Kidney (tissue), 14 donors: Measurements from ENCODE around the gene PFDN5. TPM values are rescaled to one million over a fixed set of nuclear protein-coding genes. Genes with fewer than 3 reads are reported as not detected.

ENCODE experiments used
- DNase-seq, 5 donors: peaks; one replicate each; pipeline ENCODE4 v3.0.0-alpha.2; 2013 to 2020
- FAIRE-seq: peaks from 2 replicates; lab custom pipeline; 2012; peaks lifted over from hg19 to GRCh38; lab: Jason Lieb, UNC
- H3K27ac ChIP-seq, 2 donors: one replicate each; pipeline ENCODE4 v1.7.0; 2013; ENCODE audit warnings: low read depth in 2 of 2, low read length in 2 of 2, inconsistent platforms in 1 of 2
- H3K27me3 ChIP-seq: one replicate; pipeline ENCODE4 v1.7.1; 2013; ENCODE audit warnings: low read length, inconsistent platforms; ENCODE audit not compliant: control insufficient read depth, insufficient read depth
- H3K36me3 ChIP-seq, 3 donors: one replicate each; pipeline versions ENCODE4 v1.7.0 to v1.7.1; 2013; ENCODE audit warnings: low read length in 3 of 3, control low read depth in 1 of 3, inconsistent platforms in 1 of 3; ENCODE audit not compliant: insufficient read depth in 3 of 3, control insufficient read depth in 2 of 3
- H3K4me1 ChIP-seq, 3 donors: one replicate each; pipeline versions ENCODE4 v1.7.0 to v1.7.1; 2013; ENCODE audit warnings: low read length in 3 of 3, inconsistent platforms in 1 of 3, low read depth in 1 of 3; ENCODE audit not compliant: control insufficient read depth in 2 of 3, insufficient read depth in 2 of 3
- H3K4me3 ChIP-seq, 3 donors: one replicate each; pipeline versions ENCODE4 v1.7.0 to v1.8.1; 2013; ENCODE audit warnings: low read length in 3 of 3, control low read depth in 1 of 3, inconsistent platforms in 1 of 3
- H3K9ac ChIP-seq, 3 donors: one replicate each; pipeline versions ENCODE4 v1.7.0 to v1.7.1; 2013; ENCODE audit warnings: low read length in 3 of 3, control low read depth in 1 of 3, inconsistent platforms in 1 of 3
- H3K9me3 ChIP-seq, 3 donors: one replicate each; pipeline versions ENCODE4 v1.7.0 to v1.7.1; 2013; ENCODE audit warnings: low read length in 3 of 3, control low read depth in 1 of 3, inconsistent platforms in 1 of 3; ENCODE audit not compliant: control insufficient read depth in 2 of 3, insufficient read depth in 1 of 3
- CTCF ChIP-seq: IDR thresholded peaks from 3 replicates; pipeline ENCODE4 v1.5.1; 2012; ENCODE audit warnings: mild to moderate bottlenecking, moderate library complexity, borderline replicate concordance; ENCODE audit not compliant: insufficient read depth; ENCODE audit errors: extremely low read depth
- intact Hi-C: fragments of 100-400 bp; cut with DNase I; formaldehyde crosslinking; loops from one replicate; pipeline ENCODE4 v1.11.1; 2022
- polyA plus RNA-seq: library from polyadenylated mRNA; stranded (reverse); fragments of 350-450 nt; fragmentation: Illumina TruSeq; extraction: RNeasy Lipid Tissue Mini Kit (QIAGEN cat#74804); gene quantifications from one replicate; pipeline ENCODE4 v1.2.3, GENCODE V29; 2014; ENCODE audit warnings: low read depth, low replicate concordance; ENCODE audit not compliant: insufficient read depth
- total RNA-seq: library from RNA; stranded (reverse); fragmentation: NEBNext Ultra II Directional; extraction: Animal tissue kit (Norgen Biotek cat#: 25700); gene quantifications from one replicate; pipeline ENCODE4 v1.2.1, GENCODE V29; 2021
- donor health status: control.
- donor health status: control.
- donor health status: control.
- donor health status: control.
- donor health status: control.
- donor health status: DM: yes; HTN: yes; CAD: no.
- donor health status: Normal renal cell carcinoma (clear cell type).

Gene PFDN5
- total and polyA plus RNA-seq, 2 donors from 2014 or later, result 439 to 1,405 TPM

DNA sequence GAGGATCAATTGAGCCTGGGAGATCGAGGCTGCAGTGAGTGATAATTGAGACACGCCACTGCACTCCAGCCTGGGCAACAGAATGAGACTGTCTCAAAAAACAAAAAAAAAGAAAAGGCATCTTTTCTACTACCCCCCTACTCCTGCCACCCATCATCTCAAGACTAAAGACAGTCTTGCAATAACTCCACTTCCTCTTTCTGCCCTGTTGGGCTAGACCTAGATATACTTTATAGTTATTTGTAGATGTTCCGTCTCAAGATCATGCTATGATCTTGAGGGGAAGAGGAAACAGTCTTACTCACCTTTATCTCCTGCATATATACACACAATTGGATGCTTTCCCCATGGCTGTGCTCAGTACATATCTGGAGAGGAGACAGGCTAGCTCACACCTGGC lies 39.3 kb upstream of the PFDN5 start:
- FAIRE-seq (no peak), DNase-seq (peak in 1 of 5 donors; percentile 5)
- Histone ChIP-seq H3K4me1 (peaks cover 3 to 17% (median 7%) of the 10 kb centered on the region in 3 donors), H3K27me3 (no peaks in the 10 kb centered on the region), H3K9ac (no peak overlapping the region), H3K9me3 (no peaks in the 10 kb centered on the region), H3K36me3 (peaks cover 0 to 7% (median 6%) of the 10 kb centered on the region in 3 donors), H3K27ac (no peak overlapping the region), H3K4me3 (no peak overlapping the region)
- no peak for TF ChIP-seq CTCF
- intact Hi-C loops, result no loop called here

GRCh38 chr12:53258541-53259539 lies 36.5 kb upstream of the PFDN5 start:
- Histone ChIP-seq H3K27ac (peak overlapping the region in 1 of 2 donors; percentile 17), H3K9ac (no peak overlapping the region), H3K36me3 (peaks cover 0 to 3% (median 2%) of the 10 kb centered on the region in 3 donors), H3K9me3 (no peaks in the 10 kb centered on the region), H3K4me3 (no peak overlapping the region), H3K4me1 (no peaks in the 10 kb centered on the region), H3K27me3 (no peaks in the 10 kb centered on the region)
- TF ChIP-seq CTCF, result no peak
- intact Hi-C loops, result no loop called here
- FAIRE-seq (no peak), DNase-seq (peak in 1 of 5 donors; percentile 9)

DNA sequence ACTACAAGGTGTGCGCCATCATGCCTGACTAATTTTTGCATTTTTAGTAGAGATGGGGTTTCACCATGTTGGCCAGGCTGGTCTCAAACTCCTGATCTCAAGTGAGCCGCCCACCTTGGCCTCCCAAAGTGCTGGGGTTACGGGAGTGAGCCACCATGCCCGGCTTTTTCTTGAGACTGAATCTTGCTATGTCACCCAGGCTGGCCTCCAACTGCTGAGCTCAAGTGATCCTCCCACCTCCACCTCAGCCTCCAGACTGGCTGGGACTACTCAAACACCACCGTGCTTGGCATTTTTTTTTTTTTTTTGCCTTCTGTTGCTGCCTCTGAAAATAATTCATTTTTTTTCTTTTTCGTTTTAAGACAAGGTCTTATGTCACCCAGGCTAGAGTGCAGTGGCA lies 35.5 kb upstream of the PFDN5 start:
- intact Hi-C loops, result no loop called here
- no peak for FAIRE-seq
- no peak overlapping the region for H3K4me3 ChIP-seq
- no peaks in the 10 kb centered on the region for H3K9me3 ChIP-seq
- TF ChIP-seq CTCF, result no peak
- no peaks in the 10 kb centered on the region for H3K4me1 ChIP-seq
- no peaks in the 10 kb centered on the region for H3K36me3 ChIP-seq
- DNase-seq, result peak in 1 of 5 donors; percentile 29
- no peaks in the 10 kb centered on the region for H3K27me3 ChIP-seq
- no peak overlapping the region for H3K27ac ChIP-seq
- no peak overlapping the region for H3K9ac ChIP-seq
